SH-SY5Y (cell line): ENCODE results near the gene LARGE1.

Source experiments
- GATA2 ChIP-seq: IDR thresholded peaks from 2 replicates; pipeline ENCODE4 v1.6.1; 2011; ENCODE audit warnings: mild to moderate bottlenecking, low read depth, low read length
- GATA3 ChIP-seq: IDR thresholded peaks from 2 replicates; pipeline ENCODE4 v1.6.1; 2011; ENCODE audit warnings: low read depth, mild to moderate bottlenecking, low read length, moderate library complexity

- no peak for TF ChIP-seq GATA2
- TF ChIP-seq GATA3 = no peak
Measured at GRCh38 chr22:33564683-33565082, 355.6 kb downstream of the LARGE1 start.
